Embryonic facial prominence (tissue), 1 donor: ENCODE results near the gene MORN1.

Experiments used
- DNase-seq: peaks from one replicate; pipeline ENCODE4 v3.0.0-alpha.2; 2016; ENCODE audit errors: extremely low spot score

MORN1 gene

DNA sequence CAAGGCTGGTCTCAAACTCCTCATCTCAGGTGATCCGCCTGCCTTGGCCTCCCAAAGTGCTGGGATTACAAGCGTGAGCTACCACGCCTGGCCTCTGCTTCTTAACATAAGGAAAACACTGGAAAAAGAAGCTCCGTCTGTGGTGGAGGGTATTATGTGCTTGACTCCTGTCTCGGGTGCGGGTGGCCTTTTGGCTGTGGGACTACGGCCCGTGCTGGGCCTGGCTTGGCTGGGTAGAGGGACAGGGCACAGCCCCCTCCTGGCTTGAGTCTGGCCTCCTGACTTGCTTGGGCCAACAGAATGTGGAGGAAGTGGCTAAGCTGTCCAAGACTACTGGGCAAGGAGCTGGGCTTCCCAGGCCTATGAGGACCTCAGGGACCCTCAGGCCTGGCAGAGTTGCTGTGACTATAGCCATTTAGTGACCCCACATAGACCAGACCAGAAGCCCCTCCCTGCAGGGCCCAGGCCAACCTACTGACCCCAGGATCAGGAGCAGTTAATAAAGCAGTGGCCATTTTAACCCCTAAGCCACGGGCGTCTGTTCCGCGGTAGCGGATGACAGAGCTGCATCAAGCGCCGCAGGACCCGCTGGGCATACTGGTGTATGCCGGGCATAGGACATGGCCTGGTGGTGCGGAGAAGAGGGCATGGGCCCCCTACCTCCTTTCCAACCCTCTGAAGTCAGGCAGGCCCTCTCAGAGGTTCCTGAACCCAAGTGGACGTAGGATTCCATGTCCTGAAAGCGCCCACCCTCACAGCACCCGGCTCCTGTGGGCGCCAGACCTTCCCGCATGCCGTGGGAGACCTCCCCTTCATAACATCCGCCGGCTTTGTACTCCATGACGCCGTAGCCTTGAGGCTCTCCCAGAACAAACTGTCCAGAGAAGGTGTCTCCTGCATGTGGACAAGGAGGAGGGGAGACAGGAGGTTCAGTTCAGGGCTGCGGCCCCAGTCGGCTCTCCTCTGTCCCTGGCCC lies 4.4 kb downstream of the MORN1 start:
- DNase-seq, result no peak

DNA sequence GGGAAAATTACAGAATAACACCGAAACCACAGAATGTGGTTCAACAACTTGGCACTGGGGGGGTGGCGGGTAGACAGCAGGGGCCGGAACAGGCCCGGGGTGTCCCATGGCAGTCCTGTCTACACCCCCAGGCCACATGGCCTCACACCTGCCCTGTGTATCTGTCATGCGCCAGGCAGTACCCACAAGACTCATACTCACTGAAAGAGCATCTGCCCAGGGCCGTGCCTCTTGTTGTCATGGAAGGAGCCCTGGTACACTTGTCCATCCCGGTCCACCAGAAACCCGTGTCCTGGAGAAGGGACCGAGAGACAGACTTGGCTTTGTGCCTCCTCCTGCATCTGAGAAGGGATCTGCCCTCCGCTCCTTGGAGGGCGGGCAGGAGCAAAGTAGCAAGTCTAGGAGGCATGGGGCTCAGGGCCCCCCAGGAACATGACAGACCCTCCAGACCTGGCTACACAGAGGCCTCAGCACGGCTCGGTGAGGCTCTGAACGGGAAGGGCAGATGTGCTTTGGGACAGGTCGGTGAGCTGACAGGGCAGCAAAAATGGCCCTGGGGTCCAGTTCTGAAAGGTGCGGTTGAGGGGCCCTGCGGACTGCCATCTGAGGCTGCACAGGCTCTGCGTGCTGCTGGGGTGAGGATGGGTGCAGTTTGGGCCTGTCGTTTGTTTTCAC lies 5.6 kb downstream of the MORN1 start:
- DNase-seq, result no peak

DNA sequence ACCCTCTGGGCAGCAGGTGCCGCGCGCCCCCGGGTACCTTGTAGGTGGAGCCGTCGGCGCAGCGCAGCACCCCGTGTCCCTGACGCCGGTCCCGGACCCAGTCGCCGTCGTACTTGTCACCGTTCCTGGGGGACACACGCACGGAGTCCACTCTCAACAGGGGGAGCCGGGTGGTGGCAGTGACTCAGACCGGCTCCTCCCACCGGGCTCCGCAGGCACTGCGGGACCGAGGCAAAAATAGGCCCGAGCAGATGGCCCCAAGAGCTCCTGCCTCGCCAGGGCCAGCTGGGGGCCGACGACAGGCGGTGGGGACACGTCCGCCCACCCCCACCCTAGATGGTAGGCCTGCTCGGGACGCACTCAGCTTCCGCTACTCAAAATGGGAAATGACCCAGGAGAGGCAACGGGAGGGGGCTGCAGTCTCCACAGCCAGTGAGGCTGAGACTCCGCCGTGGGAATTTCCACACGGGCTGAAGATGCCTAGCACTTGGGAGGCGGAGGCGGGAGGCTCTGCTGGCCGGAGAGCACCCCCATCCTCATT lies 6.3 kb downstream of the MORN1 start:
- no peak for DNase-seq

GRCh38 chr1:2384130-2384860 lies 7.1 kb downstream of the MORN1 start:
- no peak for DNase-seq

DNA sequence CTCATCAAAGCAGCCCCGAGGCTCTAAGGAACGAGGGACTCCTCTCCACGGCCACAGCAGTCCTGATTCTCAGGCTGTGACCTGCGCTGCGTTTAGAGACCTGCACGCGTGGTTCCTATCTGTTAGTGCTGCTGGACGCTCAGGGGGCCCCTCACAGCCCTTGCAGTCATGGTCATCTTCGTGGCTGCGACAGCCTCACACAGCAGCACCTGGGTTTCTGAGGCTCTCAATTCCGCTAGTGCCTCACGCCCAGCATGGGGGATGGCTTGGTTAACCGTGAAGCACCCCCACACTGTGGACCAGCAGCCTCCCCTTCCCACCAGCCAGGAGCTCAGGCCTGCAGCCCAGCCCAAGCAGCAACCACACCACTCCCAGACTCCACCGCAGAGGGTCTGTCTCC lies 7.8 kb downstream of the MORN1 start:
- no peak for DNase-seq

GRCh38 chr1:2382621-2383361 lies 8.6 kb downstream of the MORN1 start:
- no peak for DNase-seq

GRCh38 chr1:2381741-2382620 lies 9.4 kb downstream of the MORN1 start:
- peak; percentile 48 for DNase-seq

- DNase-seq, result no peak
These were observed 10.3 kb downstream of the MORN1 start for GRCh38 chr1:2380816-2381591.

DNA sequence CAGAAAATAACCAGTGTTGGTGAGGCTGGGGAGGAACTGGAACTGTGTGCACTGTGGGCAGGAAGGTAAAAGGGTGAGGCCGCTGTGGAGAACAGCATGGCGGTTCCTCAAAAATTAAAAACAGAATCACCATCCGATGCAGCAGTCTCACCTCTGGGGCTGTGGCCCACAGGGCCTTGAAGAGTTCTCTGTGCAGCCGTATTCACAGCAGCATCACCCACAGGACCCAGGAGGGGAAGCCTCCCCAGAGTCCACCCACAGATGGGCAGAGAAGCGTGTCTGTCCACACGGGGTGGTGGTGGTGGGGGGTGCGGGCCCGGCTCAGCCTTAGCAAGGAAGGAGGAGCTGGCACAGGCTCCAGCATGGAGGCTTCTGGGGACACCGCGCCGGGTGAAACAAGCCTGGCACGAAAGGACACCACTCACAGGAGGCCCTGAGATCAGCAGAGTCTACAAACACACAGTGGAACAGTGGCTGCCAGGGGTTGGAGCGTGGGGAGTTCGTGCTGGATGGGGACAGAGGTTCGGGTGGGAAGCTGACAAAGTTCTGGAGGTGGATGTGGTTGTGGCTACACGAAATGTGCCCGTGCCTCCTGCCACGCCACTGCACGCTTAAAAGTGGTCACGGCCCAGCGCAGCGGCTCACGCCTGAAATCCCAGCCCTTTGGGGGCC lies 11.5 kb downstream of the MORN1 start:
- DNase-seq, result no peak

DNA sequence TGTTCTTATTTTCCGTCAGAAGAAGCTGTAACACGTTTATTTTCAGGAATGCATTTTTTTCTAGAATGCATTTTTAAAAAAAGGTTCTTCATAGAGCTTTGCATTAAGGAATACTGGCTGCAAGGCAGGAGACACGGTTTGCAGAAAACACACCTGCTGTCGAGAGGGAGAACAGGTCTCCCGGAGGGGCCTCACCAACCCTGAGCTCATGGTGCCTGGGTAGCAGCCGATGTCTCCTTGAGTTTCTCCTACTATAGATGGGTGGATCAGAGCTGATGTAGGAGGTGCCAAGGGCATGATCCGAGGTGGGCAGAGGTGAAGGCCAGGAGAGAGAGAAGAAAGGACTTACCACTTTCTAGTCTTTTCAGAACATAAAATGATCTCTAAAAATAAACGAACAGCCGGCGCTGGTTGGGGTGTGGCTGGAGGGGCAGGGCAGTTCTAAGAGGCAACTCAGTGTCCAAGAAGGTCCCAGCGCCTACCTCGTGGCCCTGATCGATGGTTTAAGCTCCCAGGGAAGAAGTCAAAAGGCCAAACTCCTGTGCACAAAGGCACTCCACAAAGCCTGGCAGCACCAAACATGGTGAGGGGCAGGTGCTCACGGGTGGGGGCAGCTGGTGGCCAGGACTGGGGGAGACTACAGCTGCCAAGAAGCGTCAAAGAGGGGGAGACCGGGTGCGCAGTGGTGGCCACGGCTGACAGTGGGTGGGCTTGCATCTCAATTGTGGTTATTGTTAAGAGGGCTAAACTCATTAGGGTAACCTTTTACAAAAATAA lies 12.2 kb downstream of the MORN1 start:
- DNase-seq, result no peak

DNA sequence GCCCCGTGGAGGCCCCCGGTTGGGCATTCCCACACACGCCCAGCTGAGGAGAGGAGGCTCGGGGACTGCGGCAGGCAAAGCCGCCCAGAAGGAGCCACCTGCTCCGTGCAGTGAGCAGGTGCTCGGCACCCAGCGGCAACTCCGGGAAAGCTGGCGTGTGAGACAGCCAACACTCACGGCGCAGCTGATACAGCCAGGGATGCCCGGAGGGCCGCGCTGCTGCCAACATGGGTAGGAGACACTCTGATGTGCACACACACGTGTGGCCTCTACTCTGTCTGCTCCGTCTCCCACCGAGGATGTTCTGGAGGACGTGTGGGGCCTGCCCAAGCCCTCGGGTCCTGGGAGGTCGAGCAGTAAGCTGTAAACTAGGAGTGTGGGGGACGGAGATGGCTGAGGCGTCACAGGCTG lies 12.9 kb downstream of the MORN1 start:
- no peak for DNase-seq

DNA sequence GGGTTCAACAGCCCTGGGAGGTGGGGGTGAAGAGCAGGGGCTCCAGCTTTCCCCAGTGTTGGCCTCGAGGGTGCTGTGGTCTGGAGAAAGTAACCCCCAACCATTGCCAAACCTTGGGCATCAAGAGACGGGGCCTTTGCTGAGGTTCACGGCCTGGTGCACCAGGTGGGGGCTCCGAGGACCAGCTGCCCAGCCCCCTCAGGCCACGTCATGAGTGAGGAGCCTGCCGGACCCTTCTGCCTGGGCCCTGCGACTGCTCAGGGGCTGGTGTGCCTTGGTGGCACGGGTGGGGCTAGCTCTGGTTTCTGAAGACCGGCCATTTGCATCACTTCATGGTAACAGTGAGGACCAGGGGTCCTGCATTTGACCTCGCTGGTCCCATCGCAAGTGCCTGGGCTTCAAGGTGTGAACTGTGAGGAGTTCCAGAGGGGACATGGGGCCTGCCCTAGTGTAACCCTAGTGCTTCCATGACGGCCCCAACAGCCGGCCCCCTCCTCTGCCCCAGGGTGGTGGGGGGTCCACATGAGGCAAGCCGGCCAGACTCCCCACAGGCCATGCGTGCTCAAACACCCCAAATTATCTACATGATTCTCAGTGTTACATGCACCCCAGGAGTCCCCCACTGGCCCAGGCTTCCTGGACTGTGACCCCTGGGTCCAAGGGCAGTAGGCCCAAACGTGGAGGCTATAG lies 13.5 kb downstream of the MORN1 start:
- DNase-seq, result no peak

DNA sequence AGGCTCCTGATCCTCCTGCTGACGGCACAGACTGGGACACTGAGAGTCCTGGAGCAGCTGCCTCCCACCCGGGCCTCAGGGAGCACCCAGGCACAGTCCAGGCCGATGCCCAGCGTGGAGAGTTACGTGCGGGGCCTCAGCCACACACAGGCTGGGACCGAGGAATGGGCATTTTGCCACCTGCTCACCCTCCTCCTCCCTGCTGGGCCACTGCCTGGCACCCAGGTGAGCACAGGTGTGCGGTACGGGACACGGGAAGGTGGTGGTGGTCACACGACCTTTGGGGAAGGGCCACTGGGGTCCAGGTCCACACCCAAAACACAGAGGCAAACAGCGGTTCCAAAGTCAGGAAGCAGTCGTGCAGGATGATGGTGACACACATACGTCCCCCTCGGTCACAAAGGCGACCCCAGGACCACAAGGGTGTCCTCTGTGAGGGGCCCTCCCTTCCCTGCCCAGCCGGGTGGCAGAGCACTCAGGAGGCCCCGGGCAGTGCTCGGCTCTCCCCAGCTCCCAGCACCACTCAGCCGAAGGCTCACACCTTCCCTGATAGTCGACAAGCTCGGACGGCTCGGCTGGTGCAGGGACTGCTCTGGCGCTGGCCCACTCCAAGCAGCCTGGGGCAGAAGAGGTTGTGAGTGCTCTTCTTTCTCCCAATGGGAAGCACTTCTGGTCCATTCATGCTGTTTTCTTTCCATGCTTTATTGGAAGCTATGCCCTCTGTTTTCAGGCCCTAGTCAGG lies 14.3 kb downstream of the MORN1 start:
- no peak for DNase-seq

- DNase-seq, result no peak
These were observed 15.1 kb downstream of the MORN1 start for GRCh38 chr1:2376261-2376741.

DNA sequence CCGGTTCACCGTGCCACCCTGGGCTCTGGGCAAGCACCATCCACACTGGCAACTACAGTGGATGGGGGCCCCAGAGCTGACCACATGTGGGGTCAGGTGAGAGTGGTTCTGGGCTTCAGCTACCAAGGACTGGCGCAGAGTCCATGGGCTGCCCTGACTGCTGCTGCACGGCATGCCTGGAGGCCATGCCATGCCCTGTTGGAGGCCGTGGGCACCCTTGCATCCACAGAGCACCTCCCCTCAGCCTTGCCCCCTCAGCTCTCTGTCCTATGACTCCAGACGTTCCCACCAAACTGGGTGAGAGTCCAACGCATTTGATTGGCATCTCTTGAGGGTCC lies 15.5 kb downstream of the MORN1 start:
- DNase-seq, result no peak

- no peak for DNase-seq
These were observed 16.0 kb downstream of the MORN1 start for GRCh38 chr1:2375246-2375922.
